HEK293 (cell line): ENCODE data around the gene COL5A1.

ENCODE experiments used
- ZNF10 ChIP-seq: fragments of 450-650 bp; formaldehyde crosslinking; IDR thresholded peaks from 2 replicates; pipeline ENCODE4 v1.5.1; 2017; ENCODE audit warnings: missing biosample characterization, missing genetic modification characterization
- ZNF274 ChIP-seq, 2 experiments: fragments of 200-500 bp in 1 of 2; fragments of 450-650 bp in 1 of 2; sonication (Bioruptor generic) in 1 of 2; formaldehyde crosslinking in 1 of 2; IDR thresholded peaks; 2 replicates each; pipeline versions ENCODE4 v1.5.1 to v1.6.1; 2014 to 2016; ENCODE audit warnings: borderline replicate concordance in 1 of 2, inconsistent platforms in 1 of 2, low read length in 1 of 2, missing biosample characterization in 1 of 2, missing genetic modification characterization in 1 of 2
- ZNF350 ChIP-seq: fragments of 450-650 bp; formaldehyde crosslinking; IDR thresholded peaks from 2 replicates; pipeline ENCODE4 v1.5.0; 2017; ENCODE audit warnings: missing biosample characterization, mild to moderate bottlenecking, missing genetic modification characterization
- ZNF37A ChIP-seq: fragments of 450-650 bp; IDR thresholded peaks from 2 replicates; pipeline ENCODE4 v1.5.1; 2018; ENCODE audit warnings: missing biosample characterization, missing genetic modification characterization
- ZNF514 ChIP-seq: fragments of 450-650 bp; formaldehyde crosslinking; IDR thresholded peaks from 2 replicates; pipeline ENCODE4 v1.5.1; 2016; ENCODE audit warnings: missing biosample characterization, missing genetic modification characterization
- ZNF664 ChIP-seq: fragments of 450-650 bp; formaldehyde crosslinking; IDR thresholded peaks from 2 replicates; pipeline ENCODE4 v1.5.1; 2016; ENCODE audit warnings: missing biosample characterization, missing genetic modification characterization
- TF ChIP-seq, protein P1 (sequence below): fragments of 450-650 bp; formaldehyde crosslinking; IDR thresholded peaks from 2 replicates; pipeline ENCODE4 v1.5.1; 2016; ENCODE audit warnings: missing biosample characterization, missing genetic modification characterization
- TF ChIP-seq, protein P2 (sequence below): fragments of 450-650 bp; formaldehyde crosslinking; IDR thresholded peaks from 2 replicates; pipeline ENCODE4 v1.5.1; 2016; ENCODE audit warnings: missing biosample characterization, missing genetic modification characterization
- TF ChIP-seq, protein P3 (sequence below): fragments of 450-650 bp; formaldehyde crosslinking; IDR thresholded peaks from 2 replicates; pipeline ENCODE4 v1.5.1; 2016; ENCODE audit warnings: missing biosample characterization, missing genetic modification characterization, low read depth

DNA sequence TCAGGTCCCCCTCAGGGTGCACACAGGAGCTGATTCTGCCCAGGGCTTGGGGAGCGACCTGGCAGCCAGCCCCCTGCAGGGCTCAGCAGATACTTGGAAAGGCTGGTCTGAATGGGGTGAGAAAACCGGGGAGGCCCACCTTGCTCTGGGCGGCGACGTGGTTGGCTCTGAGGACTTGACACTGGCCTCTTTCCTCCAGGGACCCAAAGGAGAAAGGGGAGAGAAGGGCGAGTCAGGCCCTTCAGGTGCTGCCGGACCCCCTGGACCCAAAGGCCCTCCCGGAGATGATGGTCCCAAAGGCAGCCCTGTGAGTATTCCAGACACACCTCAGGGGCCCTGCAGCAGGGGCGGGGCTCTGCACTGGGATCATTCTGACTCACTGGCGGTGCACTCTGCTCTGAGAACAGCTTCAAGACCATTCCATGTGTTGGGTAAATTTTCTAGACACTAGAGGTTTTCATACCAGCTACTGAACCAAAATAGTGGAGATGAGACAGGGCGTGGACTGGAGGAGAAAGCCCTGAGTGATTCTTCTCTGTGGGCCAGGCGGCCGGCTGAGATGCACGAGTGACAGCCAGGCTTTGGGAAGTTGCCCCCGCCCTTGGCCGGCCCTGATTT, 173.1 kb downstream of the COL5A1 start:
- TF ChIP-seq, protein P1, sequence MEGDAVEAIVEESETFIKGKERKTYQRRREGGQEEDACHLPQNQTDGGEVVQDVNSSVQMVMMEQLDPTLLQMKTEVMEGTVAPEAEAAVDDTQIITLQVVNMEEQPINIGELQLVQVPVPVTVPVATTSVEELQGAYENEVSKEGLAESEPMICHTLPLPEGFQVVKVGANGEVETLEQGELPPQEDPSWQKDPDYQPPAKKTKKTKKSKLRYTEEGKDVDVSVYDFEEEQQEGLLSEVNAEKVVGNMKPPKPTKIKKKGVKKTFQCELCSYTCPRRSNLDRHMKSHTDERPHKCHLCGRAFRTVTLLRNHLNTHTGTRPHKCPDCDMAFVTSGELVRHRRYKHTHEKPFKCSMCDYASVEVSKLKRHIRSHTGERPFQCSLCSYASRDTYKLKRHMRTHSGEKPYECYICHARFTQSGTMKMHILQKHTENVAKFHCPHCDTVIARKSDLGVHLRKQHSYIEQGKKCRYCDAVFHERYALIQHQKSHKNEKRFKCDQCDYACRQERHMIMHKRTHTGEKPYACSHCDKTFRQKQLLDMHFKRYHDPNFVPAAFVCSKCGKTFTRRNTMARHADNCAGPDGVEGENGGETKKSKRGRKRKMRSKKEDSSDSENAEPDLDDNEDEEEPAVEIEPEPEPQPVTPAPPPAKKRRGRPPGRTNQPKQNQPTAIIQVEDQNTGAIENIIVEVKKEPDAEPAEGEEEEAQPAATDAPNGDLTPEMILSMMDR (tag by site-specific recombination), result no peak
- TF ChIP-seq ZNF37A (tag by site-specific recombination) (no peak), ZNF514 (tag by site-specific recombination) (no peak), ZNF274 (IDR thresholded peaks at IDR 0.05; ENCODE audit: low read length) (no peak), ZNF274 (tag by site-specific recombination; IDR thresholded peaks at IDR 0.05; ENCODE audit: borderline replicate concordance) (no peak), ZNF10 (tag by site-specific recombination) (no peak), ZNF350 (tag by site-specific recombination) (no peak), ZNF664 (no peak)
- TF ChIP-seq, protein P2, sequence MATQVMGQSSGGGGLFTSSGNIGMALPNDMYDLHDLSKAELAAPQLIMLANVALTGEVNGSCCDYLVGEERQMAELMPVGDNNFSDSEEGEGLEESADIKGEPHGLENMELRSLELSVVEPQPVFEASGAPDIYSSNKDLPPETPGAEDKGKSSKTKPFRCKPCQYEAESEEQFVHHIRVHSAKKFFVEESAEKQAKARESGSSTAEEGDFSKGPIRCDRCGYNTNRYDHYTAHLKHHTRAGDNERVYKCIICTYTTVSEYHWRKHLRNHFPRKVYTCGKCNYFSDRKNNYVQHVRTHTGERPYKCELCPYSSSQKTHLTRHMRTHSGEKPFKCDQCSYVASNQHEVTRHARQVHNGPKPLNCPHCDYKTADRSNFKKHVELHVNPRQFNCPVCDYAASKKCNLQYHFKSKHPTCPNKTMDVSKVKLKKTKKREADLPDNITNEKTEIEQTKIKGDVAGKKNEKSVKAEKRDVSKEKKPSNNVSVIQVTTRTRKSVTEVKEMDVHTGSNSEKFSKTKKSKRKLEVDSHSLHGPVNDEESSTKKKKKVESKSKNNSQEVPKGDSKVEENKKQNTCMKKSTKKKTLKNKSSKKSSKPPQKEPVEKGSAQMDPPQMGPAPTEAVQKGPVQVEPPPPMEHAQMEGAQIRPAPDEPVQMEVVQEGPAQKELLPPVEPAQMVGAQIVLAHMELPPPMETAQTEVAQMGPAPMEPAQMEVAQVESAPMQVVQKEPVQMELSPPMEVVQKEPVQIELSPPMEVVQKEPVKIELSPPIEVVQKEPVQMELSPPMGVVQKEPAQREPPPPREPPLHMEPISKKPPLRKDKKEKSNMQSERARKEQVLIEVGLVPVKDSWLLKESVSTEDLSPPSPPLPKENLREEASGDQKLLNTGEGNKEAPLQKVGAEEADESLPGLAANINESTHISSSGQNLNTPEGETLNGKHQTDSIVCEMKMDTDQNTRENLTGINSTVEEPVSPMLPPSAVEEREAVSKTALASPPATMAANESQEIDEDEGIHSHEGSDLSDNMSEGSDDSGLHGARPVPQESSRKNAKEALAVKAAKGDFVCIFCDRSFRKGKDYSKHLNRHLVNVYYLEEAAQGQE, result no peak
- TF ChIP-seq, protein P3, sequence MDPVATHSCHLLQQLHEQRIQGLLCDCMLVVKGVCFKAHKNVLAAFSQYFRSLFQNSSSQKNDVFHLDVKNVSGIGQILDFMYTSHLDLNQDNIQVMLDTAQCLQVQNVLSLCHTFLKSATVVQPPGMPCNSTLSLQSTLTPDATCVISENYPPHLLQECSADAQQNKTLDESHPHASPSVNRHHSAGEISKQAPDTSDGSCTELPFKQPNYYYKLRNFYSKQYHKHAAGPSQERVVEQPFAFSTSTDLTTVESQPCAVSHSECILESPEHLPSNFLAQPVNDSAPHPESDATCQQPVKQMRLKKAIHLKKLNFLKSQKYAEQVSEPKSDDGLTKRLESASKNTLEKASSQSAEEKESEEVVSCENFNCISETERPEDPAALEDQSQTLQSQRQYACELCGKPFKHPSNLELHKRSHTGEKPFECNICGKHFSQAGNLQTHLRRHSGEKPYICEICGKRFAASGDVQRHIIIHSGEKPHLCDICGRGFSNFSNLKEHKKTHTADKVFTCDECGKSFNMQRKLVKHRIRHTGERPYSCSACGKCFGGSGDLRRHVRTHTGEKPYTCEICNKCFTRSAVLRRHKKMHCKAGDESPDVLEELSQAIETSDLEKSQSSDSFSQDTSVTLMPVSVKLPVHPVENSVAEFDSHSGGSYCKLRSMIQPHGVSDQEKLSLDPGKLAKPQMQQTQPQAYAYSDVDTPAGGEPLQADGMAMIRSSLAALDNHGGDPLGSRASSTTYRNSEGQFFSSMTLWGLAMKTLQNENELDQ (tag by site-specific recombination), result no peak
